Effector memory CD4-positive, alpha-beta T cell (primary cell): ENCODE data around the gene ABCB8.

ENCODE experiments used
- DNase-seq, 3 donors: peaks; one replicate each; pipeline ENCODE4 v3.0.0-alpha.2; 2020
- H3K27ac ChIP-seq: 2 replicates; pipeline ENCODE4 v1.7.0; 2013; ENCODE audit warnings: mild to moderate bottlenecking, low read length, moderate library complexity; ENCODE audit not compliant: insufficient read depth, poor library complexity, severe bottlenecking
- H3K27me3 ChIP-seq: replicated peaks from 2 replicates; pipeline ENCODE4 v1.7.0; 2013; ENCODE audit warnings: mild to moderate bottlenecking, low read length; ENCODE audit not compliant: insufficient read depth, control insufficient read depth, poor library complexity, severe bottlenecking
- H3K36me3 ChIP-seq: 2 replicates; pipeline ENCODE4 v1.7.0; 2013; ENCODE audit warnings: mild to moderate bottlenecking, low read length, moderate library complexity; ENCODE audit not compliant: control insufficient read depth, insufficient read depth
- H3K4me1 ChIP-seq: 2 replicates; pipeline ENCODE4 v1.7.0; 2013; ENCODE audit warnings: low read length, mild to moderate bottlenecking; ENCODE audit not compliant: control insufficient read depth, insufficient read depth, poor library complexity, severe bottlenecking
- H3K4me3 ChIP-seq: 2 replicates; pipeline ENCODE4 v1.7.0; 2013; ENCODE audit warnings: low read length, low read depth, mild to moderate bottlenecking; ENCODE audit not compliant: insufficient read depth, poor library complexity, severe bottlenecking
- H3K9me3 ChIP-seq: 2 replicates; pipeline ENCODE4 v1.7.0; 2013; ENCODE audit warnings: mild to moderate bottlenecking, low read length, moderate library complexity; ENCODE audit not compliant: control insufficient read depth

The ABCB8 gene

DNA sequence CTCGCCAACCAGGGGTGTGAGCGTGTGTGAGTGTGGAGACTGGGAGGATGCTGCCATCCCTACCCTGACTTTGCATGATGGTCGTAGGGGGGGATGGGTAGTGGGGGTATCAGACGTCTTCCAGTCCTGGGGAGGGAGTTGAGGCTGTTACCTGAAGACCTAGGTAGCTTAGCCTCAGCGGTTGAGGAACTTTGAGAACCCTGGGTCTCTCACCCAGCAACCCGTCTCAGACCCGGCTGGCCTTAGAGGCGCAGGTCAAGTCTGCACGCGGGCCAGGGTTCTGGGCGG is 33.8 kb downstream of the ABCB8 start:
- H3K36me3 ChIP-seq, result peaks cover 23% of the 10 kb centered on the region
- no peak for DNase-seq
- peaks cover 26% of the 10 kb centered on the region for H3K4me1 ChIP-seq
- H3K9me3 ChIP-seq, result no peaks in the 10 kb centered on the region
- H3K4me3 ChIP-seq, result no peak overlapping the region
- no peak overlapping the region for H3K27ac ChIP-seq
- no peaks in the 10 kb centered on the region for H3K27me3 ChIP-seq

DNA sequence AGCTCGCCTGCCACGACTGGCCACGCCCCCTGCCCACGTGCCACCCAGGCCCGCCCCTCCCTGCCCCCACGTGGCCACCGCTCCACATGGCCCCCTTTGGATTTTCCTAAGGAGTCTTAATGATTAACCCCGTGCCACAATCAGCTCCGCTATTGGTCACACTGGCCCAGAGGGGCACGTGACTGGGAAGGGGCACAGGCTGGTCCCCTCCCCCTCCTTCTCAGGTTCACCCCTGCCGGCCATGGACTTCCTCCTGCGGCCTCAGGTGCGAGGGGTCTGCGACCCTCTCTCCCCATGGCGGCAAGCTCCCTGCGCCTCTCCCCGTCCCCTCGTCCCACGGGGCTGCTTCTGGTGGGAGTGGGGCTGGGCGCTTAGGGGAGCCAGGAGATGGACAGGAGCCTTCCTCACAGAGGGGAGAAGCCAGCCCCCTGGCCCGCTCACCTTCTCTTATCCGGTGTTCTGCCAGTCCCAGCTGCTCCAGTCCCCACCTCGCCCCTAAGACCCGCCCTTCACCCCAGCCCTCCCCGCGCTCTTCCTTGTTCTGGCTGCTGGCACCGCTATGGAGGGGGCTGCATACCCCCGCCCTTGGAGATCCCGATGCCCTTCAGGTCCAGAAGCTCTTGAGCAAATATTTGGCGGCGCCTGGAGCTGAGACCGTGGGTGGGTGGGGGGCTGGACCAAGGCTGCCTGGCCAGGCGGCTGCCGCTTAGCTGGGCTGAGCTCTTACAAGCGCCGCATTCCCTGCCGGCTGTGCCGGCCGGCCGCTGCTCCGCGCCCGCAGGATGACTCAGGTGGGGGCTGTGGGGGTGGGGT is 34.4 kb downstream of the ABCB8 start:
- H3K36me3 ChIP-seq, result peaks cover 28% of the 10 kb centered on the region
- H3K9me3 ChIP-seq, result no peaks in the 10 kb centered on the region
- H3K27me3 ChIP-seq, result no peaks in the 10 kb centered on the region
- DNase-seq, result no peak
- H3K27ac ChIP-seq, result no peak overlapping the region
- H3K4me3 ChIP-seq, result no peak overlapping the region
- H3K4me1 ChIP-seq, result peaks cover 22% of the 10 kb centered on the region

GRCh38 chr7:151063212-151063561 is 34.9 kb downstream of the ABCB8 start:
- peaks cover 21% of the 10 kb centered on the region for H3K4me1 ChIP-seq
- no peaks in the 10 kb centered on the region for H3K27me3 ChIP-seq
- H3K36me3 ChIP-seq, result peaks cover 34% of the 10 kb centered on the region
- no peaks in the 10 kb centered on the region for H3K9me3 ChIP-seq
- no peak overlapping the region for H3K4me3 ChIP-seq
- no peak for DNase-seq
- no peak overlapping the region for H3K27ac ChIP-seq

DNA sequence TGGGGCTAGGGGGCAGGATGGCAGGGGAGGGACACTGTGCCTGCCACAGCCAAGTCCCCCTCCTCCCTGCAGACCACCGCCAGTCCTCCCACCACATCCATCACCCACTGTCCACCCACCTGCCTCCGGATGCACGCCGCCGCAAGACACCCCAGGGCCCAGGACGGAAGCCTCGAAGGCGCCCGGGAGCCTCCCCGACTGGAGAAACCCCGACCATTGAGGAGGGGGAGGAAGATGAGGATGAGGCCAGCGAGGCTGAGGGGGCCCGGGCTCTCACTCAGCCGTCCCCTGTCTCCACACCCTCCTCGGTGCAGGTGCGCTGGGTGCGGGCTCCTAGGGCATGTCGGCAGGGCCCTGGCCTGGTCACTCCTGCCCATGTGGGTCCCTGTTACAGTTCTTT is 36.2 kb downstream of the ABCB8 start:
- DNase-seq, result no peak
- Histone ChIP-seq H3K9me3 (no peaks in the 10 kb centered on the region), H3K4me3 (no peak overlapping the region), H3K27me3 (no peaks in the 10 kb centered on the region), H3K4me1 (peaks cover 12% of the 10 kb centered on the region), H3K27ac (no peak overlapping the region), H3K36me3 (peaks cover 40% of the 10 kb centered on the region)

DNA sequence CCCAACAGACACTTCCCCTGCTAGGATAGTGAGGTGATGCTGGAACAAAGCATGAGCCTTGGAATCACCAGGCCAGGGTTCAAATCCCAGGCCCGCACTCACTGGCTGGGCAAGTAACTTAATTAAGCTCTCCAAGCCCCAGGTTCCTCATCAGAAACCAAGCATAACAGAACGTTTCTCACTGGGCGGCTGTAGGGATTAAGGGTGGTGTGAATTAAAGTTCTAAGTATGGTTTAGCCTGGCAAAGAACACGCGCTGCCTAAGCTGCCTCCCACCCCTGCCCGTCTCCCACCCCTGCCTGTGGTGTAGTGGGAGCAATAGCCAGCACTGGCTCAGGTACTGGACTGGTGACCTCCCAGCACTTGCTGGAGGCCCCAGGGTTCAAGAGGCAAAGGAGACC is 36.7 kb downstream of the ABCB8 start:
- Histone ChIP-seq H3K4me1 (peaks cover 10% of the 10 kb centered on the region), H3K36me3 (peaks cover 45% of the 10 kb centered on the region), H3K4me3 (no peak overlapping the region), H3K27me3 (no peaks in the 10 kb centered on the region), H3K9me3 (no peaks in the 10 kb centered on the region), H3K27ac (no peak overlapping the region)
- no peak for DNase-seq

- H3K36me3 ChIP-seq, result peaks cover 50% of the 10 kb centered on the region
- DNase-seq, result no peak
- no peak overlapping the region for H3K27ac ChIP-seq
- peaks cover 5% of the 10 kb centered on the region for H3K4me1 ChIP-seq
- no peaks in the 10 kb centered on the region for H3K9me3 ChIP-seq
- no peaks in the 10 kb centered on the region for H3K27me3 ChIP-seq
- no peak overlapping the region for H3K4me3 ChIP-seq
Observed at GRCh38 chr7:151065516-151065915, 37.3 kb downstream of the ABCB8 start.

DNA sequence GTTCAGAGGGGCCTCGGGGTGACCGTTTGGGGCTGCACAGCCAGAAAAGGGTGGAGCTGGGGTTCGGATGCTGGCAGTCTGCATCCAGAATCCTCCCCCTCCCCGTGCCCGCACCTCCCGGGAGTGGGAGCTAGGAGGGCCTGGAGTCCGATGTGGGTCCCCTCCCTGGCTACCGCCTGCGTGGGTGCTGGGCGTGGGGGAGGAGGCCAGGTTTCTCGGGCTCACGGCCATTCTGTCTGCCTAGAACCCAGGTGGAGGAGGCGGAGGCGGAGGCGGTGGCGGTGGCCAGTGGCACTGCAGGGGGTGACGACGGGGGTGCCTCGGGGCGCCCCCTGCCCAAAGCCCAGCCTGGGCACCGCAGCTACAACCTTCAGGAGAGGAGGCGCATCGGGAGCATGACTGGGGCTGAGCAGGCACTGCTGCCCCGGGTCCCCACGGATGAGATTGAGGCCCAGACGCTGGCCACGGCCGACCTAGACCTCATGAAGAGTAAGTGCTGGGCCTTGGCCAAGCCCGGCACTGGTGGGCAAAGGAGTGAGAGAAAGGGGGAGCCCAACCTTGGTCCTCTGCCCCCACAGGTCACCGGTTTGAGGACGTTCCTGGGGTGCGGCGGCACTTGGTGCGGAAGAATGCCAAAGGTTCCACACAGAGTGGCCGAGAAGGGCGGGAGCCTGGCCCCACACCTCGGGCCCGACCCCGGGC is 38.2 kb downstream of the ABCB8 start:
- Histone ChIP-seq H3K27me3 (no peaks in the 10 kb centered on the region), H3K4me3 (no peak overlapping the region), H3K9me3 (no peaks in the 10 kb centered on the region), H3K4me1 (no peaks in the 10 kb centered on the region), H3K27ac (no peak overlapping the region), H3K36me3 (peaks cover 60% of the 10 kb centered on the region)
- DNase-seq, result no peak

GRCh38 chr7:151068069-151068773 is 40.0 kb downstream of the ABCB8 start:
- no peak for DNase-seq
- Histone ChIP-seq H3K36me3 (peaks cover 61% of the 10 kb centered on the region), H3K4me1 (no peaks in the 10 kb centered on the region), H3K27me3 (no peaks in the 10 kb centered on the region), H3K4me3 (no peak overlapping the region), H3K27ac (no peak overlapping the region), H3K9me3 (no peaks in the 10 kb centered on the region)

GRCh38 chr7:151069841-151070573 is 41.8 kb downstream of the ABCB8 start:
- peaks cover 63% of the 10 kb centered on the region for H3K36me3 ChIP-seq
- no peak overlapping the region for H3K4me3 ChIP-seq
- H3K27ac ChIP-seq, result no peak overlapping the region
- no peaks in the 10 kb centered on the region for H3K9me3 ChIP-seq
- DNase-seq, result no peak
- H3K4me1 ChIP-seq, result no peaks in the 10 kb centered on the region
- no peaks in the 10 kb centered on the region for H3K27me3 ChIP-seq
